PFSK-1 (cell line): ENCODE measurements around the gene DNAH17.

Experiments
- FOXP2 ChIP-seq: optimal IDR thresholded peaks from 2 replicates; pipeline ENCODE3; 2011; ENCODE audit warnings: borderline replicate concordance, control low read depth, inconsistent platforms; ENCODE audit not compliant: insufficient read depth; ENCODE audit errors: extremely low read length, extremely low read depth
- POLR2AphosphoS5 ChIP-seq: IDR thresholded peaks from 2 replicates; pipeline ENCODE4 v1.6.1; 2012; ENCODE audit warnings: low read depth, mild to moderate bottlenecking, control low read depth, low read length, moderate library complexity
- REST ChIP-seq, 2 experiments: IDR thresholded peaks; 2 replicates each; pipeline versions ENCODE4 v1.6.1 to v1.8.0; 2011 to 2012; ENCODE audit warnings: low read depth in 2 of 2, low read length in 2 of 2, control low read depth in 1 of 2, inconsistent platforms in 1 of 2, mild to moderate bottlenecking in 1 of 2, moderate library complexity in 1 of 2; ENCODE audit not compliant: insufficient read depth in 1 of 2
- SIN3A ChIP-seq: IDR thresholded peaks from 2 replicates; pipeline ENCODE4 v1.6.1; 2012; ENCODE audit warnings: mild to moderate bottlenecking, low read length, moderate library complexity, borderline replicate concordance; ENCODE audit not compliant: insufficient read depth
- TAF1 ChIP-seq: IDR thresholded peaks from 2 replicates; pipeline ENCODE4 v1.6.1; 2012; ENCODE audit warnings: low read length, control low read depth, borderline replicate concordance; ENCODE audit not compliant: insufficient read depth

DNAH17 gene

DNA sequence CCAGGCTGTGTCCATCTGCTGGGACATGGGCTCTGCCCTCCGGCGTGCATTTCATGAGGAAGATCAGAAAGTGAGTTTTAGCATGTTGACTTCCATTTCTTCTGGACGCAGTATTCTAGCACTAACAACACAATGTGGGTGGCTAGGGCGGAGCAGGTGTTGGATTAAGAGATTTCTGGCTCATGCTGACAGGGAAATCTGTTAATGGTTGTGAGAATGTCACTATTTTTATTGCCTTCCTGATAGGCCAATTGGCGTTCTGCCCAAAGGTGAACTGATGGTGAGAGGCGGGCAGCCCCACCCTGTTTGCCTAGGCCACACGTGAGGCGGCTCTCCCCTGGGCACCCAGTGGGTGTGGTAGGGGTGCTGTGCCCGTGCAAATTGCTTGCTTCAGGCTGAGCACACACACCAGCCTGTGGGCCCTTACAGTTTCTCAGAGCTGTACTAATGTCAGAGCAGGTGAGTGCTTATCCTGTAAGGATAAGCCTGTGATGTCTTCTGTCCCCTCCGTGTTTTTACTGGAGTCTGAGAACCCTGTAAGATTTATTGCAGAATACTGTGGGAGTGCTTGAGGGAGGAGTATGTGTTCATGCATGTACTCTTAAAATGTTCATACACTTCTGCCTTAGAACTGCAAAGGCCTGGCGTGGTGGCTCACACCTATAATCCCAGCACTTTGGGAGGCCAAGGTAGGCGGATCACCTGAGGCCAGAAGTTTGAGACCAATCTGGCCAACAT is 167.8 kb downstream of the DNAH17 start:
- TF ChIP-seq SIN3A (no peak), REST (IDR thresholded peaks at IDR 0.05; ENCODE audit: insufficient read depth in 1 of 2, low read depth in 2 of 2, low read length in 2 of 2) (no peak), FOXP2 (no peak), POLR2AphosphoS5 (no peak), TAF1 (no peak)

GRCh38 chr17:78408476-78409050 is 168.6 kb downstream of the DNAH17 start:
- TF ChIP-seq REST (IDR thresholded peaks at IDR 0.05; ENCODE audit: insufficient read depth in 1 of 2, low read depth in 2 of 2, low read length in 2 of 2) (no peak), FOXP2 (no peak), TAF1 (no peak), SIN3A (no peak), POLR2AphosphoS5 (no peak)

- TF ChIP-seq SIN3A, result no peak
- TF ChIP-seq FOXP2, result no peak
- TF ChIP-seq POLR2AphosphoS5, result no peak
- TF ChIP-seq TAF1, result no peak
- no peak for TF ChIP-seq REST (IDR thresholded peaks at IDR 0.05; ENCODE audit: insufficient read depth in 1 of 2, low read depth in 2 of 2, low read length in 2 of 2)
These were observed 169.7 kb downstream of the DNAH17 start for GRCh38 chr17:78407387-78408000.

DNA sequence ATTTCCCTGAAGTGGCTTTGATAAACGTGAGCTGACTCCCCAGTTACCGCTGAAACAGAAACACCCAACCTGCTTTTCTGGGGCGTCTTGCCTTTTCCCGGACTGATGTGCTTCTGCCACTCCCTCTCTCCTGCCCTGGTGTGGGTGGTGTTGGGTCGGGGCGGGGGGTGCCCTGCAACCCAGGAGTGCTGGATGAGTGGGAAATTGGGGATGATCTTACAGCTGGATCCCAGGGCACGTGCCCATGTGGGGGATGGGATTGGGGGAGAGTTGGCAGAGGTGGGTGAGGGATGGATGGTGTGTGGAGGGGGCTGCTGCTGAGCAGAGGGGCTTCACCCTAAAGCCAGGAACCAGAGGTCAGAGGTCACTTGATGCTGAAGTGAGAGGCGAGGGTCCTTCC is 170.3 kb downstream of the DNAH17 start:
- no peak for TF ChIP-seq TAF1
- TF ChIP-seq POLR2AphosphoS5, result no peak
- TF ChIP-seq REST (IDR thresholded peaks at IDR 0.05; ENCODE audit: insufficient read depth in 1 of 2, low read depth in 2 of 2, low read length in 2 of 2), result no peak
- TF ChIP-seq FOXP2, result no peak
- TF ChIP-seq SIN3A, result no peak

DNA sequence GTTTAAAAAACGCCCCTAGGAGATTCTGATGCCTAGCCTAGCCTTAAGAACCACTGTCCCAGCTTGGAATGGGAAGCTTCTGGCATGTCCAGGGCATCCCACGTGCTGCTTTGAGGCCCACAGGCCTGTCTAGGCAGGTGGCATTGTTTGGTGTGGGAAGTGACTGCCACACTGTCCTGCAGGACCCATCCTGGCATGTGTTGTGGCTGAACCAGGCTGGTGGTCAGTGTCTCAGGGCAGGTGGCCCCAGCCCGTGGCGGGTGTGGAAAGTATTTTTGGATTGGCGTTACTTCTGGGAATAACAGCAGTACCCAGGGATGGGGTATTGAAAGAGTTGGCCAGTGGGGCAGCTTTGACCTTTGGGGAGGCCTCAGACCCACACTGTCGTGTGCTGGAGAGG is 170.8 kb downstream of the DNAH17 start:
- TF ChIP-seq SIN3A (no peak), REST (IDR thresholded peaks at IDR 0.05; ENCODE audit: insufficient read depth in 1 of 2, low read depth in 2 of 2, low read length in 2 of 2) (no peak), FOXP2 (no peak), TAF1 (no peak), POLR2AphosphoS5 (no peak)
